Measurements from ENCODE around the gene EEFSEC.

EEFSEC gene

GRCh38 chr3:128360705-128361271 lies 207.5 kb downstream of the EEFSEC start:
- TF ChIP-seq CTCF (IDR thresholded peaks at IDR 0.05; ENCODE audit: low read length) (no peak), EZH2 (optimal IDR thresholded peaks at IDR 0.05; ENCODE audit: low read depth, low read length) (no peak), EZH2phosphoT487 (IDR thresholded peaks at IDR 0.05; ENCODE audit: low read length) (no peak)
- no peak for DNase-seq
- no peaks in the 10 kb centered on the region for H3K4me1 ChIP-seq (ENCODE audit: low read length)

GRCh38 chr3:128362026-128362965 lies 209.0 kb downstream of the EEFSEC start:
- Histone ChIP-seq H3K27me3 (replicated peaks; ENCODE audit: insufficient read depth, low read length) (no peaks in the 10 kb centered on the region), H3F3A (ENCODE audit: insufficient read depth, low read length) (no peaks in the 10 kb centered on the region), H2AFZ (ENCODE audit: low read length) (no peak overlapping the region), H3K9me3 (replicated peaks; ENCODE audit: insufficient read depth, low read length) (no peaks in the 10 kb centered on the region), H3K27ac (ENCODE audit: low read length) (no peak overlapping the region), H3K4me3 (ENCODE audit: low read length) (no peak overlapping the region), H3K4me1 (ENCODE audit: low read length) (no peaks in the 10 kb centered on the region), H4K20me1 (ENCODE audit: insufficient read depth, low read length) (no peaks in the 10 kb centered on the region), H3K9ac (ENCODE audit: low read length) (no peak overlapping the region), H3K79me2 (ENCODE audit: low read length) (no peaks in the 10 kb centered on the region), H3K4me2 (ENCODE audit: low read depth, low read length) (no peak overlapping the region), H3K36me3 (replicated peaks; ENCODE audit: insufficient read depth, low read length) (no peaks in the 10 kb centered on the region), H3K9me2 (replicated peaks; ENCODE audit: insufficient read depth, low read length) (no peaks in the 10 kb centered on the region)
- DNase-seq, result no peak
- TF ChIP-seq EZH2phosphoT487 (IDR thresholded peaks at IDR 0.05; ENCODE audit: low read length) (no peak), EZH2 (optimal IDR thresholded peaks at IDR 0.05; ENCODE audit: low read depth, low read length) (no peak), CTCF (IDR thresholded peaks at IDR 0.05; ENCODE audit: low read length) (no peak)

More at GRCh38 chr3:128360705-128361271, 207.5 kb downstream of the EEFSEC start:
- Histone ChIP-seq H3K27ac (ENCODE audit: low read length) (no peak overlapping the region), H3K9me2 (replicated peaks; ENCODE audit: insufficient read depth, low read length) (no peaks in the 10 kb centered on the region), H3K4me2 (ENCODE audit: low read depth, low read length) (no peak overlapping the region), H2AFZ (ENCODE audit: low read length) (no peak overlapping the region), H3K4me3 (ENCODE audit: low read length) (no peak overlapping the region), H3K9me3 (replicated peaks; ENCODE audit: insufficient read depth, low read length) (no peaks in the 10 kb centered on the region), H3K79me2 (ENCODE audit: low read length) (no peaks in the 10 kb centered on the region), H3K36me3 (replicated peaks; ENCODE audit: insufficient read depth, low read length) (no peaks in the 10 kb centered on the region), H3K9ac (ENCODE audit: low read length) (no peak overlapping the region), H3K27me3 (replicated peaks; ENCODE audit: insufficient read depth, low read length) (no peaks in the 10 kb centered on the region), H4K20me1 (ENCODE audit: insufficient read depth, low read length) (no peaks in the 10 kb centered on the region), H3F3A (ENCODE audit: insufficient read depth, low read length) (no peaks in the 10 kb centered on the region)

- no peak for TF ChIP-seq EZH2phosphoT487 (IDR thresholded peaks at IDR 0.05; ENCODE audit: low read length)
- no peak for TF ChIP-seq EZH2 (optimal IDR thresholded peaks at IDR 0.05; ENCODE audit: low read depth, low read length)
- TF ChIP-seq CTCF (IDR thresholded peaks at IDR 0.05; ENCODE audit: low read length), result no peak
Observed at GRCh38 chr3:128364291-128364690, 211.0 kb downstream of the EEFSEC start.

More at GRCh38 chr3:128364291-128364690, 211.0 kb downstream of the EEFSEC start:
- H2AFZ ChIP-seq (ENCODE audit: low read length), result no peak overlapping the region
- no peaks in the 10 kb centered on the region for H3K27me3 ChIP-seq (replicated peaks; ENCODE audit: insufficient read depth, low read length)
- no peaks in the 10 kb centered on the region for H3K4me1 ChIP-seq (ENCODE audit: low read length)
- no peaks in the 10 kb centered on the region for H3K9me2 ChIP-seq (replicated peaks; ENCODE audit: insufficient read depth, low read length)
- no peak for DNase-seq
- no peaks in the 10 kb centered on the region for H3K36me3 ChIP-seq (replicated peaks; ENCODE audit: insufficient read depth, low read length)
- H3K79me2 ChIP-seq (ENCODE audit: low read length), result no peaks in the 10 kb centered on the region
- no peak overlapping the region for H3K27ac ChIP-seq (ENCODE audit: low read length)
- no peak overlapping the region for H3K4me2 ChIP-seq (ENCODE audit: low read depth, low read length)
- H3K9ac ChIP-seq (ENCODE audit: low read length), result no peak overlapping the region
- H3F3A ChIP-seq (ENCODE audit: insufficient read depth, low read length), result no peaks in the 10 kb centered on the region
- H3K4me3 ChIP-seq (ENCODE audit: low read length), result no peak overlapping the region
- H3K9me3 ChIP-seq (replicated peaks; ENCODE audit: insufficient read depth, low read length), result no peaks in the 10 kb centered on the region
- no peaks in the 10 kb centered on the region for H4K20me1 ChIP-seq (ENCODE audit: insufficient read depth, low read length)

Measured in MM.1S (cell line).